HG03571 (cell line): Measurements from ENCODE around the gene SGCA.
A peak's percentile ranks its signal among the peaks of the same experiment; 100 is the strongest.

Source experiments
- ATAC-seq: cut with Tn5 transposase; IDR thresholded peaks from one replicate; pipeline ENCODE4 v1.9.1; 2021; ENCODE audit not compliant: unreplicated experiment

SGCA gene

DNA sequence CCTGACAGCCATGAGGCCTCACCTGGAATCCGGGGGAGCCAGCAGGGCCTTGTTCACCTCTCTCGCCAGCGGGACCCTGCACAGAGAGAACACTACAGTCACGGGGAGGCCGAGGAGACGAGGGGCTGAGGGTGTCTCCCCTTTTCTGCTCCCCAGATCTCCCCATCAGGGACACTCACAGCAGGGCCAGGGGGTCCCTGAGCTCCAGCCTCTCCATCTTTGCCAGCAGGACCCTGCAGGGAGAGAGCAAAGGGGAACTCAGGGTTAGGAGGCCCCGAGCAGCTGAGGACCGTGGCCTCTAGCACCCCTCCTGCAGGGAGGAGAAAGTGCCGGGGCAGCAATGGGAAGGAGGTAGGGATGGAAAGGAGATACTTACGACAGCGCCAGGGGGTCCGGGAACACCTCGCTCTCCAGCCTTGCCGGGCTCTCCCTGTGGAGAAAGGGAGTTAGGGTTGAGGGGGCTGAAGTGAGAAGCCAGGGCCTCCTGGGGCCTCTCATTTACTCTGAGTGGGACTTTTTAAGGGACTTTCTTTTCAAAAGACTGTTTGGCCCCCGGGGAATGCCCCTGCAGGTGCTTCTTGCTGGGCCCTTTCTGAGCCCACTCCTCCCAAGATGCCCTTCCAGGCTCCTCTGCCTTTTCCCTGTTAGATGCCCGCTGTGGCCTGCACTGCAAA lies 26.9 kb downstream of the SGCA start:
- ATAC-seq = no peak

- no peak for ATAC-seq
These were observed 28.5 kb downstream of the SGCA start for GRCh38 chr17:50194140-50194933.

- no peak for ATAC-seq
These were observed 29.4 kb downstream of the SGCA start for GRCh38 chr17:50194934-50195865.

GRCh38 chr17:50196036-50196435 lies 30.2 kb downstream of the SGCA start:
- ATAC-seq = no peak

DNA sequence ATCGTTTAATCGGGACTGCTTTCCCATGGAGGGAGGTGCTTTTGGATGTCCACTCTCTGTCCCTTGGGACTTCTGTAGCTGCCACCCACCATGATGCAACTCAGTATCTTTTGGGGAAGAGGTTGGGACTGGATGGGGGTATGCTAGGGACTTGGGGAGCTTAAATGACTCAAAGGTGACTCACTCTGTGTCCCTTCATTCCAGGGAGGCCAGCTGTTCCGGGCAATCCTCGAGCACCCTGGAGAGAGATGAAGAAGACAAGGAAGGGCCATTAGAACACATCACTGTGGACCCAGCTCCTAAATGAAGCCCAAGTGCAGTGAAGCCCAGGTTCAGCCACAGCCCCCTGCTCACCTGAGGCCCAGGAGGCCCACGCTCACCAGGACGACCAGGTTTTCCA lies 31.0 kb downstream of the SGCA start:
- no peak for ATAC-seq

DNA sequence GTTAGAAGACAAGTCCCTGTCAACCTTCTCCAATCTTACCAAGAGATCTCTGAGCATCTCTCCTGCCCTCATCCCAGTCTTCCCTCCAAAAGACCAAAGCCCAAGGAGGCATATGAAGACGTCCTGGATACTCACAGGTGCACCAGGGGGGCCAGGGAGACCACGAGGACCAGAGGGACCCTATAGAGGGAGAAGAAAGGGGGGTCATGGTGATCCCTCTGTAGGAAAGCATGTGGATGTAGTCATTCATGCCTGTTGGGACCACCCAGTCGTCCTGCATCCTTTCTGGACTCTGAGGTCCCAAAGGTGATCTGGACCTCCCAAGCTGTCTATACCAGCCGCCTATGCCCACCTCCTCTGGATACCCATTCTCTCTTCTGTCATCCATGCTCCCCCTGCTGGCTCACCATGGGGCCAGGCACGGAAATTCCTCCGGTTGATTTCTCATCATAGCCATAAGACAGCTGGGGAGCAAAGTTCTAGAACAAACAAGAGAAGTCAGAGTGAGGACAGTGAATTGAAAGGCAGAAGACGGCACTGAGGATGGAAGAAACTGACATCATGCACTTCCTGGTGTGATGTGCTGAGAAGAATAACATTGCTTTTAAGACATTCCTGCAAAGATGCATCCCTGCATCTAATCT lies 32.3 kb downstream of the SGCA start:
- ATAC-seq = no peak

- ATAC-seq = no peak
These were observed 33.5 kb downstream of the SGCA start for GRCh38 chr17:50199211-50199802.

- ATAC-seq = no peak
These were observed 34.1 kb downstream of the SGCA start for GRCh38 chr17:50199803-50200456.

DNA sequence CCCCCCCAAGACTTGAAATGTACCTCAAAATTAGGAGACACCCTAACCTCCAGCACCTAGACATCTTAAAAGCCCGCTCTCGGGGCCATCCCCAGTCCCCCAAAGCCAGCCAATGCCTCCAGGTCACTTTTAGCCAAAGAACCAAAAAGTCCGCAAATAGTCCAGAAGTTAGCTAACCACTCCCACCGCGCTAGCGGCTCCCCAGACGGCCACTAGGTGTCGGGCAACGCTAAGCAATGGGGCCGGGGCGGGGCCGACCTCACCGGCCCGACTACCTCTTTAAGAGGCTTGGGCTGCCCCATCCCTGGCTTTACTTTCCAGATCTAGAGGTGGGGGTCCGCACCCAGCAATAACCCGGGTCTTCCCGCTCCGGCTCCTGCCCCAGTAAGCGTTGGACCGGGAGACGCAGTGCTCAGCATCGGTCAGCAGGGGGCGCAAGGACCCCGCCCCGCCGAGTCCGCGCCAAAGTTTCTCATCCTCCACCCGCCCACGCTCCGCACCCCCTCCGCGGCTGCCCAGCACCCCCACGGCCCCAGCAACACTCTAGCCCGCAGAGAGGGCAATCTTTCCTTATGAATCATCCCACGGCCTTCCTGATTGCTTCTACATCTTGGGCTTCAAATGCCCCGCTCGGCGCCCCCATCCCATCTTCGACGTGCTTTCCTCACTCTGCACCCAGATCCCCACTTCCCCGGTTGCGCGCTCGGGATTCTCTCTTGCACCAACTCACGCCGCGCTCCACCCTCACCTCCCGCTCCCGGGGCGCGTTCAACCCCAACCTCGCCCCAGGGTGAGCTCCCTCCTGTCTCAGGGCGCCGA lies 34.9 kb downstream of the SGCA start:
- peak; percentile 73 for ATAC-seq

DNA sequence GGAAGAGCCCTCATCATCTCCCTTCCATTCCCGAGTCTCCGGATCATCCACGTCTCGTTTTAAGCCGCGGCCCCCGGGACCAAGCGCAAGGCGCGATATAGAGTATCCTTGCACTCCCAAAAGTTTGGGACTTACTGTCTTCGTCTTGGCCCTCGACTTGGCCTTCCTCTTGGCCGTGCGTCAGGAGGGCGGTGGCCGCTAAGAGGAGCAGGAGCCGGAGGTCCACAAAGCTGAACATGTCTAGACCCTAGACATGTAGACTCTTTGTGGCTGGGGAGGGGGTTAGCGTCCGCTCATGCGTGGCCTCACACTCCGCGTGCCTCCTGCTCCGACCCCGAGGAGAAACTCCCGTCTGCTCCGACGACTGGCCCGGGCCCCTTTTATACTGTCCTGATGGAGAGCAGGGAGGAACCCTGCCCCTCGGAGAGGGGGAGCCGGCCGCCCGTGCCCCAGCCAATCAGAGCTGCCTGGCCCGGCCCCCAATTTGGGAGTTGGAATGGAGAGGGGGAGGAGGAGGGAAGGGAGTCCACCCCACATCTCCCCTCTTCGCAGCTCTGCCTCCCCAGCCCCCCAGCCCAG lies 35.6 kb downstream of the SGCA start, which contains the start of gene COL1A1:
COL1A1 (minus strand) TSS at position 356 of the 579 bp plus-strand sequence; CDS start at position 238, 118 bp downstream.
- no peak for ATAC-seq

GRCh38 chr17:50203086-50203485 lies 37.3 kb downstream of the SGCA start:
- no peak for ATAC-seq

DNA sequence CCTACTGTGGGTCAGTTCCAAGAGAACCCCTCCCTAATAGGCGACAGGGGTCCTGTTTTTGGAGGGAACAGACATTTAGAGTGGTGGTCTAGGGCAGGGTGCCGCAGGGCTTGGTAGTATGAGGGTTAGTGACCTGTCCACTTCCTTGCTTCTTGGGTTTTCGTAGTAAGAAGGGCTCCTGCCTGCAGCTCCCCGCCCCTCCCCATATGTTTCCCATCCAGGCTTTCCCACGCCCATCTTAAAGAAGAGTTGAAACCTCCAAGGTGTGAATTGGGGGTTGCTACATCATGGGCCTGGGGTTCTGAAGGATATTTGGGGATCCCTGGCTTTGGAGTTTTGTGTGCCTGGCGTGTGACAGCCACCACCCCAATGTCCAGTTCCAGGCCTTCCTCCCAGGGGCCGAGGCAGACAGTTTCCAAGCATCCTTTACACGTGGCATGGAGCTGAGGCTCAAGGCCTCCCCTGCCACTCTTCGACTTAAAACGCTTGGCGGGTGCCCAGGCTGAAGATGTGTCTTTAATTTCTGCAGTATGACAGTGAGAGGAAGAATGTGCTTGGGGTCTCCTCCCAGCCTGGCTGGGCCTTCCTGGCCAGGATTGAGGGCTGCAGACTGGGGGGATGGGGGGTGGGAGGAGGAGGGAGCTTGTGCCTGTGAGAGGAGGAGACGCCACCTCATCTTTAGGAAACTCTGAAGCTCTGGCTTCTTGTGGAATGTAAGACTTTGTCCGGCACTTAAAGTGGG lies 38.0 kb downstream of the SGCA start:
- ATAC-seq = no peak

- no peak for ATAC-seq
These were observed 38.6 kb downstream of the SGCA start for GRCh38 chr17:50204431-50204830.

DNA sequence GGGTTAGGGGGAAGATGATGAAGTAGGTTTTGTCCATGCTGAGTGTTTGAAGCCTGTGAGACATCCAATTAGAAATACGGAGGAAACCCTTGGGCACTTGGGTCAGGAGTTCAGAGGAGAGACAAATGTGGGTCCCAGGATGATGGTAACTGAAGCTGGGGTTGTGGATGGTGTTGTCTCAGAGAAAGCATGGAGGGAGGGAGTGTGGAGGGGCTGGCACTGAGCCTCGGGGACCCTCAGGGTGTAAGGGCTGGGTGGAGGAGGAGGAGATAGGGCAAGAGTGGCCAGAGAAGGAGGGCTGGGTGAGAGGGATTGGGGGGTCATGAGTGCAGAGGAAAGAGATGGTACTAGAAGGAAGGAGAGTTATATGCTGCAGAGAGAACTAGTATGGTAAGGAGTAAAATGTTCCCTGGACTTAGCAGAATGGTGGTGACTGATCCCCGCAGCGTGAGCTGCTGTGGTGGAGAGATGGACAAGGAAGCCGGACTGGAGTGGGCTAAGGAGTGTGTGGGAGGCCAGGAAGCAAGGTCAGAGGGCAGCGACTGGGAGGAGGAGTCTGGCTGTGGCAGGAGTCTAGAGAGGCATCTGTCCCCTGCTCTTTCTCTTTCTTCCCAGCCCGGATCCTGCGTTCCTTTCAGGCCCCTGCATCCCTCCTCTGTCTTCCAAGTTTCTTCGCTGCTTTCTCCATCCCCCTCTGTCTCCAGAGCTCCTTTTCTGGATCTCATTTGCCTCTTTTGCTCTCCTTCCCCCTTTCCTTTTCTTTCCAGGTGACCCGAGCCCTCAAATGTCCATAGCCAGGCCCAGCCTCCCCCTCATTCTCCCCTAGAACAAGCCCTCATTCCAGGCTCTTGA lies 39.5 kb downstream of the SGCA start:
- ATAC-seq = no peak

- ATAC-seq = no peak
These were observed 40.2 kb downstream of the SGCA start for GRCh38 chr17:50205963-50206505.

- no peak for ATAC-seq
These were observed 40.9 kb downstream of the SGCA start for GRCh38 chr17:50206604-50207293.
